SHP77 treated with DMSO at 0.1 percent for 48 hours (cell line): ENCODE data around the gene RPAIN.

Source experiments
- DNase-seq: peaks from one replicate; lab custom pipeline; 2025; lab: John Stamatoyannopoulos, UW

Gene RPAIN

GRCh38 chr17:5419959-5420653 lies at the start of gene RPAIN:
Gene RPAIN (plus strand): TSS chr17:5420182. CDS start chr17:5420211, 29 bp downstream.
- DNase-seq: peak; percentile 98

- no peak for DNase-seq
Observed at GRCh38 chr17:5370411-5370810, 49.6 kb upstream of the RPAIN start.

GRCh38 chr17:5373112-5373511 lies 46.9 kb upstream of the RPAIN start:
- DNase-seq: no peak

GRCh38 chr17:5378566-5379207 lies 41.3 kb upstream of the RPAIN start:
- no peak for DNase-seq

- DNase-seq: no peak
Observed at GRCh38 chr17:5379351-5380107, 40.5 kb upstream of the RPAIN start.

- DNase-seq: no peak
Observed at GRCh38 chr17:5380491-5381135, 39.4 kb upstream of the RPAIN start.

GRCh38 chr17:5381542-5381941 lies 38.4 kb upstream of the RPAIN start:
- DNase-seq: no peak

- no peak for DNase-seq
Observed at GRCh38 chr17:5391678-5392077, 28.3 kb upstream of the RPAIN start.

GRCh38 chr17:5396612-5397011 lies 23.4 kb upstream of the RPAIN start:
- no peak for DNase-seq

- DNase-seq: no peak
Observed at GRCh38 chr17:5399767-5400166, 20.2 kb upstream of the RPAIN start.

GRCh38 chr17:5405400-5405799 lies 14.6 kb upstream of the RPAIN start:
- DNase-seq: no peak

- no peak for DNase-seq
Observed at GRCh38 chr17:5408186-5408585, 11.8 kb upstream of the RPAIN start.

- no peak for DNase-seq
Observed at GRCh38 chr17:5410594-5411272, 9.2 kb upstream of the RPAIN start.

GRCh38 chr17:5413682-5414081 lies 6.3 kb upstream of the RPAIN start:
- DNase-seq: no peak

- DNase-seq: no peak
Observed at GRCh38 chr17:5416901-5417300, 3.1 kb upstream of the RPAIN start.

- peak; percentile 22 for DNase-seq
Observed at GRCh38 chr17:5418858-5419355, 1.1 kb upstream of the RPAIN start.

GRCh38 chr17:5419356-5419958 lies 525 bp upstream of the RPAIN start, which contains the start of gene NUP88:
Gene NUP88 (minus strand): TSS chr17:5419662. CDS start chr17:5419650, 12 bp downstream.
- peak; percentile 98 for DNase-seq

GRCh38 chr17:5422505-5422904 lies 2.5 kb downstream of the RPAIN start:
- no peak for DNase-seq

- DNase-seq: no peak
Observed at GRCh38 chr17:5424909-5425308, 4.9 kb downstream of the RPAIN start.

GRCh38 chr17:5425826-5426225 lies 5.8 kb downstream of the RPAIN start:
- DNase-seq: no peak

GRCh38 chr17:5429191-5429887 lies 9.4 kb downstream of the RPAIN start:
- no peak for DNase-seq
